Peyer's patch (tissue), 4 donors: Measurements from ENCODE around the gene SEL1L3. TPM values are rescaled to one million over a fixed set of nuclear protein-coding genes. Genes with fewer than 3 reads are reported as not detected.
"Not testable (repeated sequence)": the region's sequence is repeated elsewhere in the genome, so short reads cannot be mapped to it uniquely, and the experiment has no call there.

ENCODE experiments used
- DNase-seq, 3 donors: peaks; one replicate each; pipeline ENCODE4 v3.0.0-alpha.2; 2017 to 2019
- H3K27ac ChIP-seq, 4 donors: fragments of 200-600 bp; sonication (generic); one replicate each; pipeline ENCODE4 v1.5.1; 2016 to 2019
- H3K27me3 ChIP-seq, 2 donors: fragments of 200-600 bp; sonication (generic); one replicate each; pipeline ENCODE4 v1.5.1; 2019
- H3K36me3 ChIP-seq, 3 donors: fragments of 200-600 bp; sonication (generic); one replicate each; pipeline ENCODE4 v1.5.1; 2016 to 2019
- H3K4me1 ChIP-seq, 4 donors: fragments of 200-600 bp; sonication (generic); one replicate each; pipeline ENCODE4 v1.5.1; 2016 to 2019
- H3K4me3 ChIP-seq, 4 donors: fragments of 200-600 bp; sonication (generic); 1 replicate in 3 of 4; 2 replicates in 1 of 4; pipeline ENCODE4 v1.5.1; 2016 to 2019; ENCODE audit warnings: mild to moderate bottlenecking in 1 of 4
- H3K9me3 ChIP-seq, 4 donors: fragments of 200-600 bp; sonication (generic); one replicate each; pipeline ENCODE4 v1.5.1; 2016 to 2019; ENCODE audit warnings: mild to moderate bottlenecking in 1 of 4
- CTCF ChIP-seq, 6 experiments: fragments of 450-650 bp in 4 of 6; fragments of 200-600 bp in 2 of 6; sonication (generic) in 1 of 6; IDR thresholded peaks; one replicate each; pipeline ENCODE4 v1.5.1; 2017 to 2019; ENCODE audit warnings: antibody characterized with exemption in 6 of 6, mild to moderate bottlenecking in 3 of 6, moderate library complexity in 1 of 6
- POLR2A ChIP-seq, 2 donors: fragments of 450-650 bp; IDR thresholded peaks; one replicate each; pipeline ENCODE4 v1.5.1; 2017; ENCODE audit warnings: antibody characterized with exemption in 2 of 2, mild to moderate bottlenecking in 2 of 2, moderate library complexity in 2 of 2
- total RNA-seq, 4 donors: library from RNA; depleted of rRNA; stranded (reverse); fragments of >200 nt; gene quantifications; one replicate each; pipeline ENCODE4 v1.1.0, GENCODE V29; 2016

The SEL1L3 gene
- total RNA-seq: 100 to 1,000 TPM in 3 of 4 donors, 10 to 100 TPM in 1; 91.4 to 194 (median 134) TPM

- Histone ChIP-seq H3K4me3 (peak within 1 kb of the TSS; percentile 84 to 95 (median 90)), H3K9me3 (no peaks in the 10 kb centered on the region), H3K27me3 (no peaks in the 10 kb centered on the region), H3K4me1 (peaks cover 8 to 48% (median 14%) of the 10 kb centered on the region in 4 donors), H3K27ac (peak within 1 kb of the TSS; percentile 85 to 97 (median 95)), H3K36me3 (no peaks in the 10 kb centered on the region)
- TF ChIP-seq CTCF (IDR thresholded peaks at IDR 0.05) (no peak), POLR2A (IDR thresholded peaks at IDR 0.05) (peak in 1 of 2 donors; percentile 49)
- peak; percentile 80 to 89 (median 84) for DNase-seq
These were observed at the start of gene SEL1L3 for GRCh38 chr4:25862411-25863346. SEL1L3 (minus strand) TSS chr4:25862988; CDS start chr4:25862836, 152 bp downstream.

- Histone ChIP-seq H3K4me1 (peaks cover 4 to 16% (median 7%) of the 10 kb centered on the region in 4 donors), H3K4me3 (no peak overlapping the region), H3K27ac (no peak overlapping the region), H3K36me3 (no peaks in the 10 kb centered on the region), H3K27me3 (no peaks in the 10 kb centered on the region), H3K9me3 (no peaks in the 10 kb centered on the region)
- no peak for DNase-seq
- no peak for TF ChIP-seq CTCF (IDR thresholded peaks at IDR 0.05)
- TF ChIP-seq POLR2A (IDR thresholded peaks at IDR 0.05): no peak
These were observed 48.6 kb upstream of the SEL1L3 start for GRCh38 chr4:25911356-25911755.

GRCh38 chr4:25908491-25908901 lies 45.7 kb upstream of the SEL1L3 start:
- H3K4me3 ChIP-seq: no peak overlapping the region
- peaks cover 4 to 15% (median 5%) of the 10 kb centered on the region in 4 donors for H3K4me1 ChIP-seq
- DNase-seq: no peak
- no peaks in the 10 kb centered on the region for H3K36me3 ChIP-seq
- no peak for TF ChIP-seq POLR2A (IDR thresholded peaks at IDR 0.05)
- TF ChIP-seq CTCF (IDR thresholded peaks at IDR 0.05): no peak
- no peaks in the 10 kb centered on the region for H3K9me3 ChIP-seq
- H3K27me3 ChIP-seq: no peaks in the 10 kb centered on the region
- no peak overlapping the region for H3K27ac ChIP-seq

- not testable (repeated sequence) for H3K4me1 ChIP-seq, H3K4me3 ChIP-seq, DNase-seq, H3K36me3 ChIP-seq, H3K9me3 ChIP-seq, H3K27ac ChIP-seq, H3K27me3 ChIP-seq
These were observed 43.3 kb upstream of the SEL1L3 start for GRCh38 chr4:25906113-25906512.

GRCh38 chr4:25905371-25905770 lies 42.6 kb upstream of the SEL1L3 start:
- TF ChIP-seq POLR2A (IDR thresholded peaks at IDR 0.05) (no peak), CTCF (IDR thresholded peaks at IDR 0.05) (no peak)
- Histone ChIP-seq H3K36me3 (no peaks in the 10 kb centered on the region), H3K4me1 (peaks cover 0 to 8% (median 4%) of the 10 kb centered on the region in 4 donors), H3K9me3 (no peaks in the 10 kb centered on the region), H3K27ac (peak overlapping the region in 2 of 4 donors; percentile 63 to 72), H3K27me3 (no peaks in the 10 kb centered on the region), H3K4me3 (no peak overlapping the region)
- DNase-seq: no peak

GRCh38 chr4:25904748-25905082 lies 41.9 kb upstream of the SEL1L3 start:
- no peak overlapping the region for H3K4me3 ChIP-seq

More at GRCh38 chr4:25904748-25905082, 41.9 kb upstream of the SEL1L3 start:
- Histone ChIP-seq H3K36me3 (no peaks in the 10 kb centered on the region), H3K9me3 (no peaks in the 10 kb centered on the region), H3K27me3 (no peaks in the 10 kb centered on the region), H3K27ac (peak overlapping the region in 2 of 4 donors; percentile 63 to 72), H3K4me1 (peaks cover 0 to 8% (median 4%) of the 10 kb centered on the region in 4 donors)
- DNase-seq: peak in 1 of 3 donors; percentile 30
- TF ChIP-seq POLR2A (IDR thresholded peaks at IDR 0.05) (no peak), CTCF (IDR thresholded peaks at IDR 0.05) (no peak)
